Hypothalamus (tissue), 51 donors: Measurements from ENCODE around the gene RALGPS2.
A peak's percentile ranks its signal among the peaks of the same experiment; 100 is the strongest.

ENCODE experiments used
- DNase-seq, 51 donors: peaks; one replicate each; lab custom pipeline; 2025; lab: John Stamatoyannopoulos, UW

Gene RALGPS2

GRCh38 chr1:178959543-178960460, 234.8 kb downstream of the RALGPS2 start:
- DNase-seq = no peak

DNA sequence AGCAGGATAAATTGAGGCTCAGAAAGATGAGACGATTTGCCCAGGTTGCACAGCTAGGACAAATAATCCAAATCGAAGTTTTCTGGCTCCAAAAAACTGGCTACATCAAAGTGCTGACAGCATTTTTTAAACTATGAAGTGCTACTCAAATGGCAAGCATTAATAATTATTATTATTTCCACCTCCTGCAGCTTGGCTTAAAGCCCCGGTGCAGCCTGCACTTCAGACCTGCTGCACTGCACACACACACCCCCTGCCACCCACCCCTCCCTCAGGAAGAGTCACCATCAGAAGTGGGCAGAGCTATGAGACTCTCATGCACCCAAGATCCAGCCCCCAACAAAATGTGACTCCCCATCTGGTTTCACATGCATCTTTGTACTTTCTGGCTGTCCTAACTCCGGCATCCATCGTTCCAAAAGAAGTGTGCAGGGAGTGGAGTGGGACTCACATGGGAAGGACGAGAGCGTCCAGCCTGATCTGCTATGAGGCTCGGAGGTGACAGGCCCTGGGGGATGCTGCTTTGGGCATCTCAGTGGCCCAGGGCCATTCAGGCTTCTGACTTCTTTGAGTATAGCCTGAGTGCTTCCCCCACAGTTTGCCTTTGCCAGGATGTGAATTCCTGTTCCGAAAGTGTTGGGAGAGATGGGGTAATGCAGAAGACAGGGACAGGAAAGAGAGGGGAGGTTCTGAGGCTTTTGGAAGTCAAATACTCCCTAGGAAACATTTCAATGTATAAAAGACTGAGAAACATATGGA, 235.6 kb downstream of the RALGPS2 start:
- no peak for DNase-seq

DNA sequence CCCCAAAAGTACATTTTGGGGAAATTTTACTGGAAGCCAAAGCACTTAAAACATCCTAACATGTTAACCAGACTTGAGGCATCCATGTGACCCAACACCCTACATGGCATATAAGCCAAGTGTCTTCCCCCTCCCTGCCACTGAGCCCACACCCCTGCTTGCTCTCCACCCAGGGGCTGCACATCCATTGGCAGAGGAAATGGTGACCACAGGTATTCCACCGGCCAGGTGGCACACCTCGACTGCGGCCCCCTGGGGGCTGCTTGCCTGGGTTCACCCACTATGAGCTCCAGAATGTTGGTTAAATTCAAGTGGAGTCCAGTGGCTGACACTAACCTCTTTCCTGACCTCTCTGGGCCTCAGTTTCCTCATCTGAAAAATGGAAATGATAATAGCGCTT, 236.3 kb downstream of the RALGPS2 start:
- no peak for DNase-seq

DNA sequence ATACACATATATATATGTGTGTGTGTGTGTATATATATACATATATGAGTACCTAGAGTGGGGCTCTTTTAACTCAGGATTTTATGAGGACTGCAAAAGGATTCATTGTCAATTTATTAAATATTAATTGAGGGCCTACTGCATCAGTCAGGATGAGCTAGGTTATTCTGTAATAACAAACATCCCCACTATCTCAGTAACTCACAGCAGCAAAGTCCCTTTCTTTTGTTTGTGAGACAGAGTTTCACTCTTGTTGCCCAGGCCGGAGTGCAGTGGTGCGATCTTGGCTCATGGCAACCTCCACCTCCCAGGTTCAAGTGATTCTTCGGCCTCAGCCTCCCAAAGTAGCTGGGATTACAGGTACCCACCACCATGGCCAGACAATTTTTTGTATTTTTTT, 236.8 kb downstream of the RALGPS2 start:
- DNase-seq = no peak

DNA sequence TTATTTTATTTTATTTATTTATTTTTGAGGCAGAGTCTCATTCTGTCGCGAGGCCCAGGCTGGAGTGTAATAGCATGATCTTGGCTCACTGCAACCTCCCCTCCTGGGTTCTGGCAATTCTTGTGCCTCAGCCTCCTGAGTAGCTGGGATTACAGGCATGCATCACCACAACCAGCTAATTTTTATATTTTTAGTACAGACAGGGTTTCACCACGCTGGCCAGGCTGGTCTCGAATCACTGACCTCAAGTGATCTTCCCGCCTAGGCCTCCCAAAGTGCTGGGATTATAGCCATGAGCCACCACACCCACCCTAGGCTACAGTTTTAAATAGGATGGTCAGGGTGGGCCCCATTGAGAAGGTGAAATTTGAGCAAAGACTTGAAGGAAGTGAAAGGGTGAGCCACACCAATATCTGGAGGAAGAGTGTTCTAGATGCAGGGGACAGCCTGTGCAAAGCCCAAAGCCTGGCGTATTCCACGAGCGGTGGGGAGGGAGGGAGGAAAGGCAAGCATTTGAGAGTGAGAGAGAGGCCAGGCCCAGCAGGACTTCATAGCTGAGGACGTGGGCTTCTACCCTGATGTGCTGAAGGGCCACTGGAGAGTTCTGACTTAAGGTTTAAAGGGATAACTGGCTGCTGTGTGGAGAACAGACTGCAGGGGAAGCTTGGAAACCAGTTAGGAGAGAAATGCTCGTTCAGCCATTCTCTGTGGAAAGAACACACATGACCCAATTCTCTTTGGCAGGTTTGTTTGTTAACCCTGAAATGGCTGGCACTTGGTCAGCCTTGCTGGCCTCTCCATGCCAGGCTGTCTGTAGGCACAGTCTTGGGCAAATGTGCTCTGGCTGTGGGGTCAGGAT, 238.0 kb downstream of the RALGPS2 start:
- peak in 1 of 51 donors; percentile 3 for DNase-seq

- no peak for DNase-seq
Observed at GRCh38 chr1:178964469-178965330, 239.7 kb downstream of the RALGPS2 start.

DNA sequence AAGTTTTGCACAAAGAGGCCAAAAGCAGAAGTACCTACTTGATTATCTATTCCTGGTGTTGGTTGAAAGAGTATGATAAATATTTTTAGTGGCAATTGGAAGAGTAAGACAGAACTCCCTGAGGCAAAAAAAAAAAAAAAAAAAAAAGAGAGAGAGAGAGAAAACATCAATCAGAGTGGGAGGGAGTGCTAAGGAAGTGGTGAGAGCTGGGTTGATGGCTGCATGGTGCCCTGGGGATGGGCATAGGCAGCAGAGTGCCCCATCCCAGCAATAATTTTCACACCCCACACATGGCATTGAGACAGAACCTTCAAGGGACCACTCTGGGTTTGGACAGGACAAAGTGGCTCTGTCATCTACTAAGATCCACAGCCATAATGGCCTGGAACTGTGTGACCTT, 241.3 kb downstream of the RALGPS2 start:
- DNase-seq = no peak

- DNase-seq = no peak
Observed at GRCh38 chr1:178969226-178969987, 244.4 kb downstream of the RALGPS2 start.

DNA sequence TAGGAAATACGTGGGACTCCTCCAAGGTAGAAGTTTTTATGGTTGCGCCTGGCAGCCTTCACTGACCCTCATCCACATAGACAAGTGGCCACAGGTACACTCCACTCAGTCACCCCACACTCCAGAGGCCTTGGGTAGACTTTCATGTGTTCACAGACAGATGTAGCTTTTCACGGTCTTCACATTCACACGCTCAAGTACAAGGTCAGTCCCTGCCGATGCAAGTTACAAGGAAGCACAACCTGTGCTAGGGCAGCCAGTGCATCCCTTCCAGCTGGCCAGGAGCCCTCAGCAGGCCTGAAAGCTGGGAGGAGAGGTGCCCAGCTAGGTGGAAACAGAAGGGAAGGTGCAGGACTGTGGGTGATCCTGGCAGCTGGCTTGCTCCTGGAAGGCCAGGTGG, 245.1 kb downstream of the RALGPS2 start:
- DNase-seq = no peak
